Upper lobe of left lung (tissue), 4 donors: ENCODE data around the gene ATP6V0A1.

ENCODE experiments used
- CTCF ChIP-seq, 6 experiments: fragments of 450-650 bp in 4 of 6; fragments of 200-600 bp in 2 of 6; sonication (generic) in 2 of 6; IDR thresholded peaks; one replicate each; pipeline ENCODE4 v1.5.1; 2016 to 2019; ENCODE audit warnings: antibody characterized with exemption in 6 of 6
- POLR2A ChIP-seq, 4 donors: fragments of 450-650 bp; IDR thresholded peaks; one replicate each; pipeline ENCODE4 v1.5.1; 2016 to 2017; ENCODE audit warnings: antibody characterized with exemption in 4 of 4, mild to moderate bottlenecking in 2 of 4

DNA sequence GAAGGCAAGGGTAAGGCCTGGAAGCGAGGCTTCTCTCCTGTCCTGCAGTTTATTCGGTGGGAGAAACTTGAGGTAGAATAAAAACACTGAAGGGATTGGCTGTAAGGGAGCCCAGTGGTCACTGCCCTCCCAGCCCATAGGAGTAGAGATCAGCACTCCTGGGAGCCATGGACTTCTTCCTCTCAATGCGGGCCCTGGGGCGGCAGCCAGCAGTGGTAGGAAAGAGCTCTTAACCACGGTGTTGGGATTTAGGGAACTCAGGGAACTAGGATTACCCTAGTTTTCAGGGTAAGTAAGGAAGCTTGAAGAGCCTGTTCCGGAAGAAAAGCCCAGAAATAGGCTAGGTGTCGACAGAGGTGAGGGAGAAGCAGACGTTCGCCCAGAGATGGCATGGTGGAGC, 53.6 kb downstream of the ATP6V0A1 start:
- TF ChIP-seq CTCF (IDR thresholded peaks at IDR 0.05) (no peak), POLR2A (IDR thresholded peaks at IDR 0.05) (no peak)
